Stimulated activated CD8-positive, alpha-beta memory T cell treated with anti-CD3 and anti-CD28 coated beads, Interleukin-15, amount 100 ng/mL, for 1 hour (primary cell): Measurements from ENCODE around the gene MAP3K5.

Experiments used
- DNase-seq: peaks from one replicate; pipeline ENCODE4 v3.0.0-alpha.2; 2020; ENCODE audit warnings: low read depth

Gene MAP3K5

DNA sequence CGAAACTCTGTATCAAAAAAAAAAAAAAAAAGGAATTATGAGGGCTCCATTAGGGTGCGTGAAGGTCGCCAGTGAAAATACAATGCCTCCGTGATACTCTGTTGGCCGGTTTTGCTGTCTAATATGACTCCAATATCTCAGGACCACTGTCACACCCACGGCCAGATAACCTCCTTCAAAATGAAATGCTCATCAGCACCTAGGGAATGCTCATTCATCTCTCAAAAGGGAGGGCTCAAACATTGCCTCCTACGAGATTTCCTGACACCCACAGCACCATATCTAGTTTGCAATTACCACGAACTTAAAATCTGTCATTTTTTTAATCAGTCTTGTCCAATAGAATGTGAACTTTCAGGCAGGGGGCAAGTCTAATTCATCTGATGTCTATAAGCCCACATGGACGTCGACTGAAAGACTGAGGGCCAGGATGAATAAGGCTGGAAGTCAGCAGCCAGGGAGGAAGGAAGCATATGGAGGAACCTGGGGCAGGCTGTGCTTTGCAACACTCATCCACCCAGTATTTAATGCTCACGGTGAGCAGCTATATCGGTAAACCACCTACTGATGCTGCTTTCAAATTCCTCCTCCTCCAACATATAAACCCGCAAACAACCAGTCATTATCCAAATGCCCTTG is 42.8 kb downstream of the MAP3K5 start:
- DNase-seq, result no peak

DNA sequence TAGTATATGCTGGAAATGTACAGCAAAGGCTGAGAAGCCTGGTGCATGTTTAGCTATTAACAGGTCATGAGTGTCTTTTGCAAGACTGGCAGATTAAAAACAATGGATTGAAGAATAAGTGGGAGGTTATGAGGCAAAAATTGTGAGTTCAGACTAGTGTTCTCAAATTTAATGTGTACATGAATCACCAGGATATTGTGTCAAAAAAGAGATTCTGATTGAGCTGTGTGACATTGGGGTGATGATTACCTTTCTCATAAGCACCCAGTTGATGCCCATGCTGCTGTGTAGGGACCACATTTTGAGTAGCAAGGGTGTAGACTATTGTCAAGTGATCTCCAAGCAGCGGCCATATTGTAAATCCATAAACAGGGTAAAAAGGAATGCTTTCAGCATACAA is 44.8 kb downstream of the MAP3K5 start:
- DNase-seq, result no peak

DNA sequence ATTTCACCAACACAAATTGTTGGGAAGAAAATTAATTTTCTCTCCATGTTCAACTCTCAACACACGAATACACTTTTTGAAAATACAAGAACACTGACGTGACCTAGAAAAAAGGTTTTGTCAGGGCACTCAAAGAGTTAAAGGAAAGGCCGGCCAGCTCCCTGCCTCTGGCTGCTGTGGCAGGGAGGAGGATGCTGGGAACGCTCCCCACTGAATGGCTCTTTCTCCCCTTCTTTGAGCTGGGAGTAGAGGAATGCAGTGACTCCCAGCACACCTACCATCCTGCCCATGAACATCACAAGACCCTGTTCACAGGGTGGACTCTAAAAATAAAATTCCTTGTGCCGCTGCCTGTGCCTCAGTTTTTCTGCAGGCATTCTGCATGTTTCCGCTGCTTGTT is 47.0 kb downstream of the MAP3K5 start:
- no peak for DNase-seq

DNA sequence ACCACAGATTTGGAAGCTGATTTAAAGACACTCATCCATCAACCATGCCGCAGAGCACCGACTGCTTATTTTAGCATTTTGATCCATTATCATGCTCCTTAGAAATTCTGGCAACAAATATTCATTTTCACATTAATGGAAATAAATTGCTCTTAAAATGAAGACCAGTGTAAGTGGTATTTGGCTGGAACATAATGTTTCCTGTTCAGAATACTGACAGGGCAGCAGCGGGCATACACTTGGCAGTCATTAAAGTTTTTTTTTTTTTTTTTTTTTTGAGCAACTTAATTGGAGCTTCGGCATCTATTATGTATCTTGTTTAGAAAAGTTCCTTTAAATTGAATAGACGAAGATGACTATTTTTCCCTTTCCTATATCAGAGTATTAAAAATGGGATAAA is 47.4 kb downstream of the MAP3K5 start:
- DNase-seq, result no peak

DNA sequence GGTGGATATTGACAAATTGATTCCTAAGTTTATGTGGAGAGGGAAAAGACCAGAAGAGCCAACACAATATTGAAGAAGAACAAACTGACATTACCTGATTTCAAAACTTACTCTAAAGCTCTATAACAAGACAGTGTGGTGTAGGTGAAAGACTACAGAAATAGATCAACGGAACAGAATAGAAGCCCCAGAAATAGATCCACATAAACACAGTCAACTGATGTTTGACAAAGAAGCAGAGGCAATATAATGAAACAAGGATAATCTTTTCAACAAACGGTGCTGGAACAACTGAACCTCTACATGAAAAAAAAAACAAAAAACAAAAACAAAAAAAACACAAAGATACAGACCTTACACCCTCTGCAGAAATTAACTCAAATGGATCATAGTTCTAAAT is 50.2 kb downstream of the MAP3K5 start:
- DNase-seq, result no peak

DNA sequence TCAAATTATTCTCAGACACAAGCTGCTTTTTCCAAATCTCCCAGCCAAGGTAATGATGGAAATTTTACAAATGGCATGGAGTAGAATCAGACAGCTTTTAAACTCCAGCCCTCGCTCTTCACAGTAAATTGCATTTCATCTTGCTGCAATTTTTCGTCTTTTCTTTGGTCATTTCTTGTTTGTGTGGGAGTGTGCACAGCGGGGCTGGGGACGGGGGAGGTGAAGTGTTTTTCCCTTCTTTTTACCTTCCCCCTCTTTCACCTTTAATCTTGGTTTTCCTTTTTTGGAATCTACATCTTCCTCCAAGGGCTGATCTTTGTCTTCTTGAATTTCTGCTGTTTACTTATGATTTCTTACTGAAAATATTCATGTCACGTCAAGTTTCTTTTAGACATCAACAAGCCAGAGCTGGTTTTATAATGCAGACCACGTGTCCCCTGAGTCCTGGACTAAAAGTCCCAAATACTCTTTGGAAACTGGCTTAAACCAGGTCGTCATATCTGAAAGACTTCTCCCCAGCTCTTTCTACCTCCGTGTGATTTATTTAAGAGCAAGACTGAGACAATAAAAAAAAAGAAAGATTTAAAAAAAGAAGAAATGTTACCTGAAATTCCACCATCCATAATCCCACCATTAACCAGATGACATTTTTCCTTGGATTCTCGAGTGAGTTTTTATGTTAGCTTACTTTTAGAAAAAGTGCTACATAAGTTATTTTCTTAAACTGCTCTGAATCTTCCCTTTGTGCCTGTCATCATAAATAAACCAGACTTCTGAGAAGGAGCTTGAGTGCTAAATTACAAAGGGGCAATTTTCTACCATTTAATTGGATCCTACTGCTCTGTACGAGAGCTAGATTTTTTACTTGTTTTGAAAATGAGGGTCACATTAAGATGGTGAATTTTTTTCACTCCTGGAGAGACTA is 52.0 kb downstream of the MAP3K5 start:
- no peak for DNase-seq

DNA sequence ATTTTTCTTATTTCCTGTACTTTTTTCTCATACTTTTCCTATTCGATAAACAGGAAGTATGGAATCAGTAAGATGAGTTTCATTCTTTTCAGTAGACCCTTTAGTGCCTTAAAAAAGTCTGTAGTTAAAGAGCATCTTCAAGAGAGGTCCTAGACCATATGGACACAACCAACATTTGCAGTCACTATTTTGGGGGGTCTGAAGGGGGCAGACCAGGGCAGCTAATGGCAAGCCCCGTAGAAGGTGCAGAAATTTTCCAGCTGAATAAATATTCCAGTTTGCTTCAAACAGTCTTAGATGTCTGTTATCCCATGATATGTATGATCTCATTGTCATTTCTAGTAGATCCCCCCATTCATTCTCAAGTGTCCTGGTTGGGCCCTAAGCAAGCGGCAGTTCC is 52.8 kb downstream of the MAP3K5 start:
- no peak for DNase-seq

DNA sequence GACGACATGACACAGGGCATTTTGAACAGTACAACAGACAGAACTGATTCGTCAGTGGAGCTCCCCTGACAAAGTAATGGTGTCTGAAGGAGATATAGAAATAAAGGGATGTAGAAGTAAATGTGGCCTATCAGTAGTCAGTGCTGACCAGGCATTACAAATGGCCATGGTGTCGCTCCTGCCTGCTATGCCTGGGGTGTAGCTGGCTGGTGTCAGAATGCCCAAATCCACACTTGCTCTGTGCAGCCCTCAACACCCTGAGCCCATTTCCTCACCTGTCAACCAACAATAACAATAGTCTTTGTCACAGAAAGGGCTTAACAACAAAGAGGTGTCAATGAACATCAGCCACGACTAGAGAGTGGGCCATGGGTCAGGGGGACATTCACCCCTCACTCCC is 53.2 kb downstream of the MAP3K5 start:
- DNase-seq, result no peak

DNA sequence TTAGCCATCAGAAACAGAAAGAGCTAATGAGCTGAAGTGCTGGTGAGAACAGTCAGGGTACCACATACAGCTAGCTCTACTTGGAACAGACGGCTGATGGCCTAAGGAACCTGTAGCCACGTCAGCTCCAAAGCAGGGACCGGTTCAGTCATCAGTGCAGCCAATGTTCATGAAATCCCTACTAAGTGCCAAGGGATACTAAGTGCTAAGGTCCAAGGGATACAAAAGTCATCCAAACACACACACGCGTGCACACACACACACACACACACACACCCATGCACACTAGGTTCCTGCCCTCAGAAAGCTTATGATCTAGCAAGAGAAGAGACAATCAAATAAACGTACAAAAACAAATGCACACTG is 53.6 kb downstream of the MAP3K5 start:
- no peak for DNase-seq

DNA sequence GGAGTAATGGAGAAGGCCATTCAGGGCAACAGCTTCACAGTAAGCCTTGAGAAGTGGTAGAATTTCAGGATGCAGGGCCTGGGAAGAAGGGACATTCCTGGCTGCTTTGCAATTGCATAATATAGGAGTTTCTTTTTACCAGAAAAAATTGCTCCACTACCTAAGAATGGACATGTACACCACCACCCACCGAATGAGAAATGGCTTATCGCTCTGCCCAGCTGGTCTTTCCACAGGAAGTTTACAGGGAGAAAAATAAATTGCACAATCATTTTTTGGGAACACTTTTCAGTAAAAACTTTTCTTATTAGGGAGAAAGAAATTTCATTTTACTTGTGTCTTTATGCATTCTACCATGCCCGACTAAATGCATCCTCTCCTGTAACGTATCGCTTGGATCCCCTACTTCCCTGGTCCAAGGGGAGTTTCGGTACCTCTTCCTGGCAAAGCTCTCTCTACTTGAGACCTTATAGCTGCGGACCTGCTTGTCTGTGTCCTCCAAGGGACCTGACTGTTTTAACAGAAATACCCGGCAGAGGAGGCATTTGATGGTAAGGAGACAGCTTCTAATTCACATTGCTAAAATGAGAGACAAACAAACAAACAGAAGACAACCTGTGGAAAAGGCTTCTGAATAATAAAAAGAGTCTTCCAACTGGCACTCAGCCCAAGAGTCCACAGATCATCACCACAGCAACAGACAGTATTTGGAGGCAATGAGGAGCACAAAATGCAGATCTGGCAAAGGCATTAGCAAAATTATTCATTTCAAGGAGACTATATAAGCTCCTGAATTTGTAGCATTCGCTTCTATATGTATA is 54.2 kb downstream of the MAP3K5 start:
- DNase-seq, result no peak

DNA sequence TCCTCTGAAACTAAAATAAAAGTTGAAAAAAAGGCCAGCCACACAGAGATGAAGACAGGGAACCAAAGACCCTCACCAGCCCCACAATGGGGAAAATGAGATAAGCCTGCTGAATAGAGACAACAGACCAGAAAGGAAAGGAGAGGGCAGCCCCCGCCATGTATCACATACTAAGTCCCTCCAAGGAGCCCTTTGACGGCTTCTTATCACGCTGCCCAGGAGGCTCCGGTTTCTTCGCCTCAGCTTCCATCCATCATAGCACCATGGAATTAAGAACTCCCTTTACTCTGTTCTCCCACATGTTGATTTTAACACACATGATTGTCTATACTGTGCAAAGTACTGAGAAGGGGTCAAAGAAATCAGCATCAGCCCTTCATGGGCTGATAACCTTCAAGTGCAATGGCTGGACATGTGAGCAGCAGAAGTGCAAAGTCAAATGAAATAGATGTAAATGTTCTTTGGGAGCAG is 54.9 kb downstream of the MAP3K5 start:
- no peak for DNase-seq

DNA sequence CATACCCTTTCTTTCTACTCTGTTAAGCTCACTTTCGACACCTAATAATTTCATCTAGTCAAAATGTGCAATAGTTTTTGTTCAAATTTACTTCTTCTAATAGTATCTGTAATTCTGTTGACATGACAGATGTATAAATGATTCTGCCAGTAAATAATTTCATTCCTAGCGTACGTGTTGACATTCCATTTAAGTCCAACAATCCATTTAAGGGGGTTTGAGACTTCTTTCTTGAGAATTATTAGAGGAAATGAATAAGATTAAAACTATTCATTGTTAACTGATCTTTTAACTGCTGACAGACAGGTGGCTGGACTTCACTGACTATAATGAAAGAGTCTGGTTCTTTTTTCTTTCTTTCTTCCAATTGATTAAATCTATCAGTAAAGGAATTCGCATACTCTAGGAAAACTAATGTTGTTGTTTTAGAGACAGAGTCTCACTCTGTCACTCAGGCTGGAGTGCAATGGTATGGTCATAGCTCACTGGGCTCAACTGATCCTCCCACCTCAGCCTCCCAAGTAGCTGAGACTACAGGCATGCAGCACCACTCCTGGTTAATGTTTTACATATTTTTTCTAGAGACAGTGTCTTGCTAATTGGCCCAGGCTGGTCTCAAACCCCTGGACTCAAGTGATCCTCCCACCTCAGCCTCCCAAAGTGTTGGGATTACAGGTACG is 55.9 kb downstream of the MAP3K5 start:
- no peak for DNase-seq

DNA sequence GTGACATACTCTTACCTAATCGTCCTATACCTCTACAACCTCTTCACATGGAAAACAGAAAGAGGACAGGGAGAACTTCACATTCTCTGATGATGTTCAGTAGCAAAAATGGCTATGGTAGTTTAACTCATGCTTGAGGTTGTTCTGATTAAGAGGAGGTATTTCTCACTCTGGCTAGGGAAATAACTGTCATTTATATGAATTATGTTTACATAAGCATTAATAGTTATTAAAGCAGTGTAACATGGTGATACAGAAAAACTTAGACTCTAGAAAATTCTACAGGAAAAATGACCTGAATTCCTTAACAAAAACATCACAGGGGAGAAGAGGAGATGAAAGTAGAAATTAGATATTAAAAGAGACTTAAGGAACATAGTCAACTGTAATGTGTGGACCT is 57.3 kb downstream of the MAP3K5 start:
- DNase-seq, result no peak

DNA sequence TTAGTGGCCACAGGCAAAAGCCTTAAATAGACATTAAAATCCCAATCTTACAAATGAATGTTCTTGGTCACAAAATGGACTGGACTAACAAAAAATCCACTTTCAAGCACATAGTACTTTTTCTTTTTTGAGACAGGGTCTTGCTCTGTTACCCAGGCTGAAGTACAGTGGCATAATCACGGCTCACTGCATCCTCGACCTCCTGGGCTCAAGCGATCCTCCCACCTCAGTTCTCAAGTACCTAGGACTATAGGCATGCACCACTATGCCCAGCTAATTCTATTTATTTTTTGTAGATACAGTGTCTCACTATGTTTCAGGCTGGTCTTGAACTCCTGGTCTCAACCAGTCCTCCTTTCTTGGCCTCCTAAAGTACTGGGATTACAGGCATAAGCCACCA is 59.4 kb downstream of the MAP3K5 start:
- no peak for DNase-seq

DNA sequence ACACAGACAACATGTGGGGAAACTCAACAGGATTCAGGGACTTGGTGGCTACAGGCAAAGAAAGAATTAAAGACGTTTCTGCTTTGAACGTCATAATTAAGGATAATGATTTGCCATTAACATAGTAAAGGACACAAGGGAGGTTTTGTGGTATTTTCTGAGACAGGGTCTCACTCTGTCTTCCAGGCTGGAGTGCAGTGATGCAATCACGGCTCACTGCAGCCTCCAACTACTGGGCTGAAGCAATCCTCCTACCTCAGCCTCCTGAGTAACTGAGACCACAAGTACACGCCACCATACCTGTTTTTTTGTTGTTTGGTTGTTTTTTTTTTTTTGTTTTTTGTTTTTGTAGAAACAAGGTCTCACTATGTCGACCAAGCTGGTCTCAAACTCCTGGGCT is 62.4 kb downstream of the MAP3K5 start:
- no peak for DNase-seq

DNA sequence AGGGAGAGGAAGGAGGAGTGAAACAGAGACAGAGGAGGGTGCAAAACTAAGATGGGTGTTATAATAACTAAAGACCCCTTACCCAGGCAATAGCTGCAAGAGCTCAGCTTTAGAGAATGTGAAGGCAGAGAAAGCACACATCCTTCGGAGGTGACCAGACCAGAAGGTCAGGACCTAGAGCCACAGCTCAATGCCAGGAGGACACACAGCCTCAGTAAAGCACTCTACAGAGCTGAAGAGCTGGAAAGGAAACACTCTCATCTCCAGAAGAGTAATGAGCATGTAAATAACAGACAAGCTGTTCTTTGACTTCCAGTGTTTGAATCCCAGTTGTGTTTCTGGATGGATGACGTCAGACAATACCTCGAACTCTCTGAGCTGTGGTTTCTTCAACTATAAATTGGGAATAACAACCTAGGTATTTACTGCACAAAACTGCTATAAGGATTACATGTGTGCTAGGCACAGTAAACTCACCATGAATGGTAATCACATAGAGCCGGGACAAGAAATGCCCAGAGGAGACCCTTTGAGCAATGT is 63.2 kb downstream of the MAP3K5 start:
- no peak for DNase-seq

DNA sequence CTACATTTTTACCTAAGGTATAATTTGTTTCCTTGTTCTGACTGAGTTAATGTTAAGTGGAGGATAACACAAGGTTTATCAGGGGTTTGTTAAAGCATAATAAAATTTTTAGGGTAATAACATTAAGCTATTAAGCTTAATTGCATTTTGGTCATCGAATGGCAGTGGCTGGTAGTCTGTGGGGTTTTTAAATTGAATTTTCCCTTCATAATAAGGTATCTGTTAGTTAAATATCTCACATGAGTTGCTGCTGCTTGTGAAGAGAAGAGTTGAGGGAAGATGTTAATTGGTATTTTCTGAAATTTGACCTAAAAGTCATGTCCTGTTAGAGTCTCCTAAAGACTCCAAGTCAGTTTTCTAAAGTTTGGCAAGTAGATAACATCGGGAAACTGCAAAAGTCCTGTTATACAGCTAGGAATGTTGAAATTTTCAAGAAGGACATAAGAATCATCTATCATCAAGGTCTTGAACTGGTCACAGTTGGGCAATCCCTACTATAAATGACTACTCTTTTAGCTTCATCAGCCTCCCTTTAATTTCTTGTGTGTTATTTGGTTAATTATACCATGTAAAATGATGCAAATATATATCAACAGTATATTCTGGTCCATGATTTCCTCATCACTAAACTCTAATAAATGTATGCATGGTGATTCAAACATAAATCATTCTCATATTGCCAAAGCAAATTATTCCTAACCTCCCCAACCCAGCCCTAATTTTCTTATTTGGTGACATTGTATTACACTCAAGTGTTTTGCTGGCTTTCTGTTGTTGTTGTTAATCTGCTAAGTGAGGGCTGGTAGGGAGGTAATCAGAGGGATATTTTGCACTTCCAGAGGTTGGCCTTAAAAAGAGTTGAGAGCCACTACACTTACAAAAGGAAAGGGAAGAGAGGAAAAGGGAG is 64.0 kb downstream of the MAP3K5 start:
- DNase-seq, result no peak

DNA sequence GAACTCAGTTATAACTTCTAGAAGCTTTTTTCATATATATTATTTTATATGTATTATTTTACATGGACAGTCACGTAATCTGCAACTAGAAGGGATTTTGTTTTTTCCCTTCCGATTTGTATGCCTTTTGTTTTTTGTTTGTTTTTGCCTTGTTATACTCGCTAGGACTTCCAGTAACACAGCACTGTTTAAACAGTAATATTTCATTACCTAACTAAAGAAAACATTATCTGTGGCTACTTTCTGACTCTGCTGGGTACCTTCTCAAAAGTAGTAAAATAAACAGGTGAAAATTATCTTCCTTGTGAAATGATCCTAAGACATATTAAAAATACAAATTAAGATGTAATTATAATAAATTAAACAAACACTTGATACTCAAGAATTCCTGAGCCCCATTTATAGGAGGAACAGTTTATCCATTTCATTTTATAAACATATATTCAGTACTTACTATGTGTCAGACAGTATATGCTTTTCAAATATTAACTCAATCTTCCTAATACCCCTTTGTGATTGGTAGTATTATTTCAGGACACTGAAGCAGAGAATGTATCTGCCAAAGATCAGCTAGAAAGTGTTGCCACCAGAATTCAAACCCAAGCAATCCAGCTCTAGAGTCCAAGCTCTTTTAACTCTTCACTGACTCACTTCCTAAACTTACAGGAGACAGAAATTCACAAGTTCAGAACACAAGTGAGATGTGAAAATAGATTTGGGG is 65.3 kb downstream of the MAP3K5 start:
- DNase-seq, result no peak

DNA sequence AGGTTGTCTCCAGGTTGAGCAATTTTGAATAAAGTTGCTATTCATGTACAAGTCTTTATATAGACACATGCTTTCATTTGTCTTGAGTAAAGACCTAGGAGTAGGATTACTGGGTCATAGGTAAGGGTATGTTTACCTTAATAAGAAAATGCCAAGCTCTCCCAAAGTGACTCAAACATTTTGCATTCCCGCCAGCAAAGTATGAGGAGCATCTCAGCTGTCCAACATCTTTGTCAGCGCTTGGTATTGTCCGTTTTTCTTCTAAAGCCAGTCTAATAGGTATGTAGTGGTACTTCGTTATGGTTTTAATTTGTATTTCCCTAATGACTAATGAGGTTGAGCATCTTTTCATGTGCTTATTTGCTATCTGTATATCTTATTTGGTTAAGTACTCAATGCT is 67.2 kb downstream of the MAP3K5 start:
- no peak for DNase-seq

DNA sequence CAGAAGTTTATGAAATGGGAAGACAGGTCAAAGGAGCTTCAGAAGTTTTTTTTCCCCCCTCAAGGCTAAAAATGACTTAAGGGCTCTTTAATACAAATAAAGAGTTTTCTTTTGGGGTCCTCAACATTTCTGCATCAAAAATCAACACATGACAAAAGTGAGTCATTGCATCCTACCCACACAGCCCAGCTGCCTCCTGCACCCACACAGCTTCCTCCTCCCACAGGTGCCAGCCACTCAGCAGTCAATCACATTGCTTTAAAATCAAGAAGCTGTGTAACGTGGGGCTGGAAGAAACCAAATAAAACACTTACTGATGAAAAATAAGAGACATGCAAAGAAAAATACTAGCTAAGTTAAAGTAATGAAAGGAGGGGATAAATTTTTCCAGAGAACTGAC is 68.5 kb downstream of the MAP3K5 start:
- DNase-seq, result peak; percentile 5
